HG03103 (cell line): ENCODE results near the gene WAC.
"Not testable (repeated sequence)": the region's sequence is repeated elsewhere in the genome, so short reads cannot be mapped to it uniquely, and the experiment has no call there.

Experiments
- ATAC-seq: cut with Tn5 transposase; IDR thresholded peaks from one replicate; pipeline ENCODE4 v1.9.1; 2021; ENCODE audit warnings: low read depth; ENCODE audit not compliant: unreplicated experiment

The WAC gene

GRCh38 chr10:28532337-28533185 is at the start of gene WAC:
Gene WAC (plus strand): TSS chr10:28533118. CDS start chr10:28533580, 462 bp downstream.
- peak; percentile 72 for ATAC-seq

- no peak for ATAC-seq
Observed at GRCh38 chr10:28489206-28489605, 43.7 kb upstream of the WAC start.

GRCh38 chr10:28490256-28490865 is 42.6 kb upstream of the WAC start:
- ATAC-seq = not testable (repeated sequence)

GRCh38 chr10:28492116-28492920 is 40.6 kb upstream of the WAC start:
- no peak for ATAC-seq

GRCh38 chr10:28494420-28494819 is 38.5 kb upstream of the WAC start:
- no peak for ATAC-seq

- no peak for ATAC-seq
Observed at GRCh38 chr10:28495084-28495483, 37.8 kb upstream of the WAC start.

- no peak for ATAC-seq
Observed at GRCh38 chr10:28496017-28496416, 36.9 kb upstream of the WAC start.

- ATAC-seq = no peak
Observed at GRCh38 chr10:28496481-28496961, 36.4 kb upstream of the WAC start.

GRCh38 chr10:28497313-28498126 is 35.4 kb upstream of the WAC start:
- no peak for ATAC-seq

GRCh38 chr10:28500203-28500602 is 32.7 kb upstream of the WAC start:
- ATAC-seq = not testable (repeated sequence)

- no peak for ATAC-seq
Observed at GRCh38 chr10:28503114-28503513, 29.8 kb upstream of the WAC start.

- no peak for ATAC-seq
Observed at GRCh38 chr10:28505359-28505959, 27.5 kb upstream of the WAC start.

- ATAC-seq = no peak
Observed at GRCh38 chr10:28508304-28508925, 24.5 kb upstream of the WAC start.

- ATAC-seq = no peak
Observed at GRCh38 chr10:28509286-28509685, 23.6 kb upstream of the WAC start.

GRCh38 chr10:28514648-28515047 is 18.3 kb upstream of the WAC start:
- ATAC-seq = no peak

GRCh38 chr10:28520346-28520745 is 12.6 kb upstream of the WAC start:
- ATAC-seq = no peak

- ATAC-seq = not testable (repeated sequence)
Observed at GRCh38 chr10:28520828-28521227, 12.1 kb upstream of the WAC start.

- ATAC-seq = not testable (repeated sequence)
Observed at GRCh38 chr10:28521961-28522360, 11.0 kb upstream of the WAC start.

GRCh38 chr10:28523725-28524252 is 9.1 kb upstream of the WAC start:
- no peak for ATAC-seq
